Colon (tissue), 2 donors: Measurements from ENCODE around the gene GAA.
"Not testable (repeated sequence)": the region's sequence is repeated elsewhere in the genome, so short reads cannot be mapped to it uniquely, and the experiment has no call there.

Experiments
- FAIRE-seq: peaks from 2 replicates; lab custom pipeline; 2012; peaks lifted over from hg19 to GRCh38; lab: Jason Lieb, UNC
- donor health status: control.
- donor health status: control.

GAA gene

GRCh38 chr17:80145076-80146075 is 44.0 kb downstream of the GAA start:
- FAIRE-seq, result no peak

DNA sequence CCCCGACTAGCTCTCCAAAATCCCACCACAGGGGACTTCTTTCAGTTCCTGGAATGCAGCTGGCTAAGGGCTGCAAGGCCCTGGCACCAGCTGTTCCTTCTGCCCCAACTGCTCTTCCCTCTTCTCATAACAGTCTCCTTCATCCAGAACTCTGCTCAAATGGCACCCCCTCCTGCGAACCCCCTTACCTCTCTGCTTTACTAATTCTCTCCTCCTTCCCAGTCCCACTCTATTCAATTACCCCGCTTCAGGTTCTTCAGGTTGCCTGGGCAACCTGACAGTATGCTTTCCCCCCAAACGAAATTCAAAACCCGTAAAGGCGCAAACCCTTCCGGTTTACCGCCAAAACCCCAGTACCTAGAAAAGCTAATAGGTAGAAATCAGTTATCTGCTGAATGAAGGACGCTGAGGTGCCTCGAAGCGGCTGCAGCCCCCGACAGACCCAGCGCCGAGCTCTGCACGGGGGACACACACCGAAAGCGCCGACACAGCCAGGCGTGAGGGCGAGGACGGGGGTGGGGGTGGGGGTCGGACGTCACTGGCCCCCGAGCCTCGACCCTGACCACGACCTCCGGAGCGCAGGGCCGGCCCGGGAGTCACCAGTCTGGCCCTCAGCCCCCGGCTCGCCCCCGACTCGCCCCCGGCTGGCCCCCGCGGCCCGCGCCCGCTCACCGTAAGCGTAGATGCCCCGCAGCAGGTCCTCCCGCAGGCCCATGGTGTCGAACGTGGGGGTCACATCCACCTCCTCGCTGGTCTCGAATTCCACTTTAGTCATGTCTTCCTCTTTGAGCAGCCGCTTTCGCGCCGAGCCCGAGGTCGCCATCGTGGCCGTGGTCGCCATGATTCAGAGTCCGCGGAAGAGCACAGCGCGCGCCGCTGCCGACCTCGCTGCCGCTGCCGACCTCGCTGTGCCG is 45.0 kb downstream of the GAA start:
- no peak for FAIRE-seq

- peak; percentile 84 for FAIRE-seq
Observed at GRCh38 chr17:80147035-80147822, 45.8 kb downstream of the GAA start, which contains the start of gene EIF4A3. Gene EIF4A3 (minus strand): TSS chr17:80147128. CDS start chr17:80146961, 167 bp downstream.

DNA sequence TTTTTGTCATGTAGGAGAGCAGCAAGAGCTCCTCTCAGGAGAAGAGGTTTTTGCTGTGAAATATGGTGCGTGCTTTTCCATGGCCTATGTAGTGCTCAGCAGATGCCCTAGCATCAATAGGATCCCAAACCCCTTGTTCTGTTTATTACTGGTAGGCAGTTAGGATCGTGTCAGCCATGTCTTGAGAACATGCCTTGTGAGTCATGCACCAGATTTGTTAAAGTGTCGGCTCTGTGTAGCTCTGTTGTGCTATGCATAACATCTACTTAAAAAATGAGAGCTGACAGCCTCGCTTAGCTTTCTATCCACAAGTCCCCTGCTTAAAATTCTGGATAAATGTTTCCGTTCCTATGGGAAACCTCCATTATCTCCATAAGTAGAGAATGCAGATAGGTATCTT is 50.0 kb downstream of the GAA start:
- no peak for FAIRE-seq

DNA sequence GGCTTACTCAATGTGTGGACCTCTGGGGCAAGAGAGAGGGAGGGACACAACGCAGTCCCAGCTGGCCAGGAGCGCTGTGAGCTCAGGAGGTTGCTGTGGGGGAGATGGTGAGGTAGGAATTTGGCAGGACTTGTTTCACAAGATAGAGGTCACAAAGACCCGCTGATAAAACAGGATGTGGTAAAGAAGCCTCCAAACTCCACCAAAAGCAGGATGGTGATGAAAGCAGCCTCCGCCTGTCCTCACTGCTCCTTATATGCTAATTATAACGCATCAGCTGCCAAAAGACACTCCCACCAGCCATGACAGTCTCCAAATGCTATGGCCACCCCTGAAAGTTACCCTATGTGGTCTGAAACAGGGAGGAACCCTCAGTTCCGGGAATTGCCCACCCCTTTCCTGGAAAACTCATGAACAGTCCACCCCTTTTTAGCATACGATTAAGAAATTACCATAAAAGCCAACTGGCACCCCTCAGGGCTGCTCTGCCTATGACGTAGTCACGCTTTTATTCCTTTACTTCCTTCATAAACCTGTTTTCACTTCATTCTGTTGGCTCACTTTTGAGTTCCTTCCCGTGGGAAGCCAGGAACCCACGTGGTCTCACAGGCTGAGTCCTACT is 50.8 kb downstream of the GAA start:
- no peak for FAIRE-seq

DNA sequence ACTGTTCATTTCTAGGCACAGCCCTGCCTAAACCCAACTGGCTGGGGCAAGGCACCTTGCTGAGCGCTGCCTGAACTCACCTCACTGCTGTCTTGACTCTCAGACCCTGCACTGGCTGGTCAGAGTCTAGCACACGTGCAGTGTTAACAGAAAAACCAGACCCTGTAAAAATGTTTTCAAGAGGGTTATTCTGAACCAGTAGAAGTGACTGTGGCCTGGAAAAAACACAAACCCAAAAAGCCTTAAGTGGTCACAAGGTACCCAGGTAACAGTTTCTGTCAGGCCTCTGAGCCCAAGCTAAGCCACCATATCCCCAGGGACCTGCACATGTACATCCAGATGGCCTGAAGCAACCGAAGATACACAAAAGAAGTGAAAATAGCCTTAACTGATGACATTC is 51.6 kb downstream of the GAA start:
- no peak for FAIRE-seq

DNA sequence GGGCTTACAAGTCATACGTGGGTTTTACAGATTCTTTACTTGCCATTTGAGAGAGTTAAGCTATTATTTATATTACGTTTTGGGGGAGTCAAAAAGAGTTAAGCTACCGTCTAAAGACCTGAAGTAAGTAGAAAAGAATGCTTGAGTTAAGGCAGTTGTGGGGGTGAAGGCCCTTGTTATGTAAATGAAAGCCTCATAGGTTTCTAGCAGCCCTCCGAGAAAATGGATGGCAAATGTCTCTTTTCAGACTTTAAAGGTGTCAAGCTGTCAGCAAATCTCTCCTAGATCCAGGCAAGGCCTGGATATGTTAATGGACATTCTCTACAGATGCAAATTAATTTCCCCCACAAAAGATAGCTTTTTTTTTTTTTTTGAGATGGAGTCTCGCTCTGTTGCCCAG is 52.8 kb downstream of the GAA start:
- FAIRE-seq, result no peak

DNA sequence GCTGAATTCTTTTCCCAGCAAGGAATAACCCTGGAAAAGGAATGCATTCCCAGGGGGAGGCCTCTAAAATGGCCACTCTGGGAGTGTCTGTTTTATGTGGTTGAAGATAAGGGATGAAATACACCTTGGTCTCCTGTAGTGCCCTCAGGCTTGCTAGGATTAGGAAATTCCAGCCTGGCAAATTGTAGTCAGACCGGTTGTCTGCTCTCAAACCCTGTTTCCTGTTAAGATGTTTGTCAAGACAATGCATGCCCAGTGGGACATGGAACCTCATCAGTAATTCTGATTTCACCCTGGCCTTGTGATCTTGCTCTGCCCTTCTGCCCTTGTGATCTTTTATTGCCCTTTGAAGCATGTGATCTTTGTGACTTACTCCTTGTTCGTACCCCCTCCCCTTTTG is 54.2 kb downstream of the GAA start:
- FAIRE-seq, result not testable (repeated sequence)

- no peak for FAIRE-seq
Observed at GRCh38 chr17:80158846-80159245, 57.5 kb downstream of the GAA start.

- no peak for FAIRE-seq
Observed at GRCh38 chr17:80160536-80160935, 59.2 kb downstream of the GAA start.

DNA sequence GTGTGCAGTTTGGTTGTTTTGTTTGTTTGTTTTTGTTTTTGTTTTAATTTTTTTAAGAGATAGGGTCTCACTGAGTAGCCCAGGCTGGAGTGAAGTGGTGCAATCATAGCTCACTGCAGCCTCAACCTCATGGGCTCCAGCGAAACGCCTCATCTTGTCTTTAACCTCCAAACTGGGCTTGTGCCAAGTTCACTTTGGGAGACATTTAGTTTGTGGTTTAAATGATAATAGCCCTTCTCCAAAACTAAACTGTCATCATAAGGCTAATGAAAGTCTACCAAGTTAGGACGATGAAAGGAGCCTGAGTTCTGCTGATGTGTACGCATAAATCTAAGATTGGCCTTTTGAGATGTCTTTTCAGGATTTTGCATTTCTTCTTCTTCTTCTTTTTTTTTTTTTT is 62.0 kb downstream of the GAA start:
- no peak for FAIRE-seq

DNA sequence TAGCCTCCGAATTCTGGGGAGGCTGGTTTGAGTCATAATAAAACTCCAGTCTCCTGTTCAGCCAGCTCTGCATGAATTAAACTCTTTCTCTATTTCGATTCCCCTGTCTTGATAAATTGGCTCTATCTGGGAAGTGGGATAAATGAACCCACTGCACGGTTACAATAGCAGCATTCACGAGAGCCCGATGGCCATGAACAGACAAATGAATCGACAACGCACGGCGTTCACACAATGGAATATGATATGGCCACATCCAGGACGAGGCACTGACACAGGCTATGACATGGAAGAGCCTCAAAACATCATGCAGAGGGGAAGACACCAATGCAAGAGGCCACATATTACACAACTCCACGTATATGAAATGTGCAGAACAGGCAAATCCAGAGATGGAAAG is 62.8 kb downstream of the GAA start:
- no peak for FAIRE-seq

DNA sequence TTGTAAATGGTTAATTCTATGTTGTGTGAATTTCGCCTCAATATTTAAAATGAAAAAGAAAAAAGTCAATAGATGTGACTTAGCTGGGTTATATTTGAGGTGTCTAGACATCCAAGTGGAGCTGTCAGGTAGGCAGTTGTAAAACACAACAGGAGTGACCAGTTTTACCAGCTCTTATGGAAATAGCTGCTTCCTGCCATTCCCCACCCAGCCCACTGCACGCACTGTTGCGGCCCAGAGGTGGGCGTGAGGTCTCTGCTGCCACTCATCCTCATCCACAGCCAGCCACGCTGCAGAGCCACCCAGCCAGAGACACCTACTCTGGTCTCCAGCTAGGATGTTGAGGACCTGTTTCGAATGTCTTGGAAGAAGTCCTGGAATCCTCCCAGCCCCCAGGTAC is 65.1 kb downstream of the GAA start:
- no peak for FAIRE-seq

GRCh38 chr17:80168371-80168770 is 67.0 kb downstream of the GAA start:
- FAIRE-seq, result no peak

DNA sequence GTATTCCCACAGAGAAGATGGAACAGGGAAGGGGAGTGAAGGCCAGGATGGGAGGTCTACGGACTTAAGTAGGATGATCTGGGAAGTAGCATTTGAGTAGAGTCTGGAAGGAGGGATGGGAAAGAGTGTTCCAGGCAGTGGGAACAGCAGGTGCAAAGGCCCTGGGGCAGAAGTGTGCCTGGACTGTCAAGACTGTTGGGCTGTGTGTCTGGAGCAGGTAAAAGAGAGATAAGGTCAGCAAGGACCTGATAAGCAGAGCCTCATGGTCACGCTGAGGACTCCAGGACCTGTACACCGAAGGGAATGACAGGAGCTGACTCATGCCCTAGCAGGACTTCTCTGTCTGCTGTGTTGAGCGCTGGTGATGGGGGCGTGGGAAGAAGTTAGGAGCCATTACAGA is 67.7 kb downstream of the GAA start:
- FAIRE-seq, result no peak
